ENCODE measurements around the gene SPP2.

SPP2 gene

DNA sequence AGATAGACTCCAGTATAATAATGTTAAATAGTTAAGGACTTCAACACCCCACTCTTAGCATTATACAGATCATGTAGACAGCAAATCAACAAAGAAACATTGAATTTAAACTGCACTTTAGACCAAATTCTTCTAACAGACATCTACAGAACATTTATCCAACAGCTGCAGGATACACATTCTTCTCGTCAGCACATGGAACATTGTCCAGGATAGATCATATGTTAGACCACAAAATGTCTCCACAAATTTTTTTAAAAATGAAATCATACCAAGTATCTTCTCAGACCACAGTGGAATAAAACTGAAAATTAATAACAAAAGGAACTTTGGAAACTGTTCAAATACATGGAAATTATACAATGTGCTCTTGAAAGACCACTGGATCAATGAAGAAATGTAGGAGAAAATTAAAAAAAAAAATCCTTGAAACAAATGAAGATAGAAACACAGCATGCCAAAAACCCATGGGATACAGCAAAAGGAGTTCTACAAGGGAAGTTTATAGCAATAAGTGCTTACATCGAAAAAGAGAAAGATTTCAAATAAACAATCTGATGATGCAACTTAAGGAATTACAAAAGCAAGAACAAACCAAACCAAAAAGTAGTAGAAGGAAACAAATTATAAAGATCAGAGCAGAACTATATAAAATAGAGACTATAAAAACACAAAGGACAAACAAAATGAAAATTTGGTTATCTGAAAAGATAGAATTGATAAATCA lies 12.3 kb upstream of the SPP2 start:
- no peak for DNase-seq (ENCODE audit: low spot score)

DNA sequence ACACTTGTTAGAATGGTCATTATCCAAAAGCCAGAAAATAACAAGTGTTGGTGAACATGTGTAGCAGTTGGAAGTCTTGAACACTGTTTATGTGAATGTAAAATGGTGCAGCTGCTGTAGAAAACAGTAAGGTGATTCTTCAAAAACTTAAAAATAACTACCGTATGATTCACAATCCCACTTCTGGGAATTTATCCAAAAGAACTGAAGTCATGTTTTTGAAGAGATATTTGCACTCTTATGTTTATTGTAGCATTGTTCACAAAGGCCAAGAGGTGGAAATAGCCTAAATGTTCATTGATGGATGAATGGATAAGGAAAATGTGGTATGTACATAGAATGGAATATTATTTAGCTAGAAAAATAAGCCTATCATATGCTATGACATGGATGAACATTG lies 6.3 kb upstream of the SPP2 start:
- DNase-seq (ENCODE audit: low spot score) = peak; percentile 78

DNA sequence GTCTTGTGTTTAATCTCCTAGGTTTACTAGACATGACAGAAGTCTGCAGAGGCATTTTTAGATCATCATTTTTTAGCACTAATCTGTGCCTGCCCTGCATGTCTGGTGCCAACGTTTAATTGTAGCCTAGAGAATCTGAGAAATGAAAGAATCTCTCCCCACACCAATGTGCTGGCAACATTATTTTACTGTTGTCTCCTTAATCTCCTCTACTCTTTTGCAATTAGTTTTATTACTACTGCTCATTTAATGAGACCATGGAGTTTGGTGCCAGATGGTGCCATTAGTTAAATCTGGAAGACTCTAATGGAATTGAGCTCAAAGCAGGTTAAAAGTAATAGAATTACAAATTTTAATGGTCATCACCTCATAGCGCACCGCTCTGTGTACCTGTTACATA lies 4.0 kb upstream of the SPP2 start:
- no peak for DNase-seq (ENCODE audit: low spot score)

DNA sequence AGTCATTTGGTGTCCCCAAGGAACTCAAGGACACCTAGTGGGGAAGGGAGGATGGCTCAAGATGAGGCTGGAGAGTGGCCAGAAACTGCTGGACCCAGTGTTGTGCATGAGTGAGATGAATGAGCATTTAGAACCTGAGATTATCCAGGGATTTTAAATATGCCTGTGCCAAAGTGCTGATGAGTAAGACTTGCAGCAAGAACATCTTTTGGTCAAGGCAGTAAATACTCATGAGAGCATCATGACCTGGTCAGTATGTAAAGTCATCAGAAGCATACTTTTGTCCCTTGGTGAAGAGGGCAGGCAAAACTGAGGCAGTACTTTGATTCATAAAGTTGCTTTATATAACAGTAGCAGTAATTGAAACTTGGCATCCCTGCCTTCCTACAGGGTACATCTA lies 3.1 kb upstream of the SPP2 start:
- DNase-seq (ENCODE audit: low spot score) = peak; percentile 30

DNA sequence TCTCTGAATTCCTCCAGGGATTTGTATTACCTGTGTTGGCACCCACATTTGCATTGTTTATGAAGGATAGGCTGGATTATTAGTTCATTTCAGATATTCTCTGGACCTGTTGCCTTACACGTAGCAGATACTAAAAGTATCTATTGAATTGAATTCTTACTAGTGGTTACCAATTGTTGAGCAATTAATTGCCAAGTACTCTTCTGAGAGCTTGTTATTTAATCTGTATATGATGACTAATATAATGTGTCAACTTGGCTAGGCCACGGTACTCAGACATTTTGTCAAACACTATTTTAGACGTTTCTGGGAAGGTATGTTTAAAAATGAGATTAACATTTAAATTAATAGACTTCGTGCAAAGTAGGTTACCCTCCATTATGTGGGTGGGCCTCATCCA lies 2.5 kb upstream of the SPP2 start:
- DNase-seq (ENCODE audit: low spot score) = peak; percentile 12

DNA sequence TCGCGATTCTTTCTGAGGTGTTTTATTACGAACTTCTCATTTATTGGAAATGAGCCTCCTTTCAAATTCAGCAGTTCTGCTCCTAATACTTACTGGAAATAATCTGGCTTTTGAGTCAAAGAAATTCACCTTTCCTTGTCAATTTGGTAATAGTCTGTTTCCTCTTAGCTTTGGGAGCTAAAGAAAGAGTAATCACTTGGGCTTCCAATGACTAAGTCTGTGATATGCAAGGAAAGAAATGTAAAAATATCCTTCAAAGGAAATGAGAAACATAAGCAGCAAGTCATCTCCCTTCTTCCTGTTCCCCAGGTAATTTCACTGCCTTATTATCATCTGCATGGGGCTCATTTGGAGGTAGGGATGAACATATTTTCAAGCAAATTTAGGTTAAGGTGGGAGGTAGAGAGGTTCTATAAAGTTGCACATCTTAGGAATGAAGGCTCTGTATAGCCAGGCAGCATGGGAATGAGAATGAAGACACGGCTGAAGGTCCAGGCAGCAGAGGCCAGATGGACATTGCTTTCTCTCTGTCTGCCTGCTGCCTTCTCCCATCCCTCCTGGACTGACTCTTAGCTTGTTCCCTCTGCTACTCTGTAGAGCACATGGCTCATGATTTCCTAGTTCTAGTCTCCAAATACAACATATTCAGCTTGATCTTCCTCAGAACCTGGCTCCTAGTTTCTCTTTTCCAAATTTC lies 1.0 kb downstream of the SPP2 start:
- DNase-seq (ENCODE audit: low spot score) = peak; percentile 71

DNA sequence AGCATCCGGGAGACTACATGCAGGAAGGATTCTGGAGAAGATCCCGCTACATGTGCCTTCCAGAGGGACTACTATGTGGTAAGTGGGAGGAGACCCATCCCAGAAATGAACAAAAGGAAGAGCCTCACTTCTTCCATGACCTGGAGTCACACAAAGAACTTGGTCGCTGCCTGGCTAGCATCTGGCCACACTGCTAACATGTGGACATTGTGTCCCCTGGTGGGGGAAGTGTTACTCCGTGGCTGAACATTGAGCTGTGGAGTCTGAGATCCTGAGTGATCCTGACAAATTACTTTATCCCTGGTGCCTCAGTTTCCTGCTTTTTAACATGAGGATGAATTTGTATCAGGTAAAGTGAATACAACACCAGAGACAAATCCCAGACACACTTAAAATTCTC lies 8.4 kb downstream of the SPP2 start:
- no peak for DNase-seq (ENCODE audit: low spot score)

DNA sequence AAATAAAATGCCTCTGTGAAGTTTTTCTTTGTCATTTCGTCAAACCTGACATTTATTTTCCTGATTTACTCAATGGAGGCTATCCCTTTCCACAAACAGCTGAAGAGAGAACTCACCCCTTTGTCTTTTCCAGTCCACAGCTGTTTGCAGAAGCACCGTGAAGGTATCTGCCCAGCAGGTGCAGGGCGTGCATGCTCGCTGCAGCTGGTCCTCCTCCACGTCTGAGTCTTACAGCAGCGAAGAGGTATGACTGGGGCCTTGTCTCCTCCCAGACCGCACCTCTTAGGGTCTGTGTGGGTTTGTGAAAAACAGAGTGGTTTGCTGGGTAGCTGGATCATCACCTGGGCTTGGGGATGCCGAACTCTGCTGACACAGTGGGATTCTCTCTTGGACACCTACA lies 9.7 kb downstream of the SPP2 start:
- no peak for DNase-seq (ENCODE audit: low spot score)

DNA sequence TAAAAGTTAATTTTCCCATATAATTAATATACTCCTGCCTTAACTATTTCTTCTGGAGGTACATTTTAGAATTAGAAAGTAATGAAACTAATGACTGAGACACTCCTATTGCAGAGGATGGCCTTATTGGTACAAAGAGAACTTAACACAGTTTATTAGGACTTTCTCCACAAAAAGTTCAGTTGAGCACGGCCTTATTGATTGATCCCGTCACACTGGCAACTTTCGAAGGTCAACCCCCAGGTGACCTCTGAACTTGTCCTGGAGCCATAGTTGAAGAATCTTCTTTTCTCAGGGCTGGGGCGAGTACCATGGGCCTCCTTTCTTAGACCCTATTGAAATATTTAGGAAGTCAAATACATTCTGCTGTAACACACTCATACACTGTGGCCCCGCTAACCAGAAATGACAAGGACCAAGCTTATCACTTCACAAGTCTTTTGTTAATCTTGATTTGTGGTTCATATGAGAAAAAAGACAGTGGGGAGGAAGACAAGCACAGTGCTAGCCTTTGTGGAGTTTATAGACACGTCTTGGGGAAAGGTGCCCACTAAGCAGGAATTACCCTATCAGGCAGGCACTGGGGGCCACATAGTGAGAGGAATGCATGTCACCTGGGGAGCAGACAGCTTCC lies 11.2 kb downstream of the SPP2 start:
- no peak for DNase-seq (ENCODE audit: low spot score)

DNA sequence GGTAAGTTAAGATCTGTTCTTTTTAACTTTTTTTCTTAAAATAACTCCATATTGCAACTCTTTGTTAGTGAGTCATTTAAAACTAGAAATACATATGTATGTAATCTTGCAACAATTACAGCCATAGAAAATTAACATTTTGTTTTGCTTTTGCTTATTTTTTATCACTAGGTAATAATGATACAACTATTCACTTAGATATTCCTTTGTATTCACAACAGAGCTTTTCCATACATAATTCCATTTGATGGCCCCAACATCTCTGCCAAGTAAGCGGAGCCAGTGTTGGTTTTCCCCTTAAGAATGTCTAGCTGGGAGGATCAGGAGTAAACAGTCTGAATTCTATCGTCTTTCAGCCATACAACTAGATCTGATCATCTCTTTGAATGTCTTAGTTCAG lies 16.1 kb downstream of the SPP2 start:
- DNase-seq (ENCODE audit: low spot score) = no peak

DNA sequence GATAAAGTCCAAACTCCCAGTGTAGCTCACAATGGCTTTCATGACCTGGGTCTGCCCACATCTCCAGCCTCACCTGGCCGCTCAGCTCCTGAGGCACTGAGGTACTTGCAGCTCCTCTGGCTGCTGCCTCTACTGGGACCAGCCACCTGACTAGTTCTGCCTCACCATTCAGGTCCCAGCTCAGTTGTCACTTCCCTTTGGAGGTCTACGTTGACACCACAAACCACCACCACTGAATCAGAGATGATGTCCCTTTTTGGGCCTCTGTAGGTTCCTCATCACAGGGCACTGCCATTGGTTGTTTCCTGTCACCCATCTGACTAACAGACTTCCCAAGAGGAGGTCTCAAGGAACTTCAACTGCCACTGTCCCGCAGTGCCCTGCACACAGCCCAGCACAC lies 21.2 kb downstream of the SPP2 start:
- no peak for DNase-seq (ENCODE audit: low spot score)

DNA sequence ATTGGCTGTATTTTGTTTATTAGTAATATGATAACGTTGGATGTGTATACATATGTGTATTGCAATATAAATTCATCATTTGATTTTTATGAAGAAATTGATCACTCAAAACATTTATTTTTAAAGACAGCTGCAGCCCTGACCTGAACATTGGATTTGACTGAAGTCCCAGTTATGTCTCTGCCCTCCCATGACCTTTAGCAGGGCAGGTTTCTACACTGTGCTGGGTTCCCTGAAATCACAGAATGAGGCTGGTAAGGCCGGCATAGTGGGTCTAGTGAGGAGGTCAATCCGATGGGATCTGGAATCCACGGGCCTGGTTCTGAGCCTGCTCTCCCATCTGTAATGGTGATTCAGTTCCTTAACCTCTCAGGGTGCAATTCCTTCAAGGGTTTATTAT lies 22.0 kb downstream of the SPP2 start:
- no peak for DNase-seq (ENCODE audit: low spot score)

DNA sequence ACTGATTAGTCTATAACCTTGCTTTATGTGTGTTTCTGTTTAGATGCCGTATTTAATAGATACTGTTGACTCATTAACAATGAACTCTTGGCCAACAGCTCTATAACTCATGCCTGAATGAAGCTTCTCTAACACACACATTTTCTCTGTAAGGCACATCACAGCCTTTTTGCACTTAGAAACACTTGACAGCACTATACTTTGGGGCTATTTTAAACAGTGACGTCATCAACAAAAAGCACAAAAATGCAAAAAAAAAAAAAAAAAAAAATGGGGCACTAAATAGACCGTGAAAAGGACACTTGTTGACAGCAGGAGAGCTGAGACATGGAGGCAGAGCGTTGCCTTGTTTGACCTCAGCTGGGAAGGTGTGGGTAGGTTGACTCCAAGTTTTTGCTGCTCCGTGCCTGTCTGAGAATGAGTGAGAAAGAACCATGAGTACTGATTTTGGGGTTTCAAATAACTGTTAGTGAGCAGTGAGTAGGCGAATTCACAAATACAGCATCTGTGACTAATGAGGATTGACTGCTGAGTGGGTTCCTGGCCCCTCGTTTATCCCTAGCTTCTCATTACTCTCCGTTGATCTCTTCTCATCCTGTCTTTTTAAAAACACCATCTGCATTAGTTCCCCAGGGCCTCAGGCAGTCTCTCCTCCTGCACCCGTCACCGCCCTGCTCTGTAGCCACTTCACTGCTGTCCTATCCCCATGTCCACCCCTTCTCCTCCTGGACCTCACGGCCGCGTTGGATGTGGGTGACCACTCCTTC lies 24.4 kb downstream of the SPP2 start:
- DNase-seq (ENCODE audit: low spot score) = no peak

DNA sequence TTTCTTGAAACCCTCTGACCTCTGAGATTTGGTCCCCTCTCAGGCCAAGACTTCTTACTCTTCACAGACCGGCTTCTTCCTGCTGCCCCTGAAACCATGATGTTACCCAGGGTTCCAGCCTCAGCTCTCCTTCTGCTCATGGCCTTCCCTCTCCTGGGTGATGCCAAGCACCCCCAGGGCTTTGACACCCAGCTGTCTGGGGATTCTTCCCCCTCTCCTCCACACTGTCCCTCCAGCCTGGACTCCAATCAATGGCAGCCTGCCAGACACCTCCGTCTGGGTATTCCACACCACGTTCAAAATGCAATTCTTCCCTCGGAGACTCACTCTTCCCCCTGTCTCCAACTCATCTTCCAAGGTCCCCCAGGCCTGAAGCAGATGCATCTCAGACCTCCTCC lies 25.0 kb downstream of the SPP2 start:
- no peak for DNase-seq (ENCODE audit: low spot score)

DNA sequence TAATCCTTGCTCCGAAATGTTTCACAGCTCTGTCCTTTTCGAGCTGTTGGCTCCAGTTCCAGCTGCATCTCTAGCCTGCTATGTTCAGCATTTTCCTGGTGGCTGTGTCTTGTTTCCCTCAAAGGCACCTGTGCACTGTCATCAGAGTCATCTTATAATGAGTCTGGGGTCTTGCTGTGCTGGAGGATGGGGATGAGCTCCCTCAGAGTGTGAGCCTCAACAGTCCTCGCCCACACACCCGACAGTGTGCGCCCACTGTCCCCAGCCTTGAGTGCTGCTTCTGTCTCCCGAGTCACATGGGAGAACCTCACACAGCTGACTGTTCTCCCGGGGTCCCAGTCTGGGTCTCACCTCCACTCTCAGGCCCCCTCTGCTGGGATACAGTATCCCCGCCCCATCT lies 25.4 kb downstream of the SPP2 start:
- DNase-seq (ENCODE audit: low spot score) = no peak

DNA sequence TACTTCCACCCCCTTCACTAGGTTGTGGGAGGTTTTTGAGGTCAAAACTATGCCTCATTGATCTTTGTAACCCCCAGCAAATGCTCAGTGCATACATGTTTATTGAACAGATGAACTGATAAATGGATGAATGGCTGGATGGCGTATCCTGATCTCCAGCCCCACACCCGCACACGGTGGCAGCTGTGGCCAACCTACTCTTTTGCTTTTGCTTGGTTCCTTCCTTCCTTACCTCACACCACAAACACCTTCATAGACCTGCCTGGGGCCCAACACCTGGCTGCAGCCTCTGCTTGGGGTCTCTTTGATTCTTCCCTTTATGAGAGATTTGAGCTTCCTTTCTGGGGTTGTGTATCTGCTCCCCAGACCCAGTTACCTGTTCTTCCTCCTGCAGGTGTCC lies 25.9 kb downstream of the SPP2 start:
- no peak for DNase-seq (ENCODE audit: low spot score)

DNA sequence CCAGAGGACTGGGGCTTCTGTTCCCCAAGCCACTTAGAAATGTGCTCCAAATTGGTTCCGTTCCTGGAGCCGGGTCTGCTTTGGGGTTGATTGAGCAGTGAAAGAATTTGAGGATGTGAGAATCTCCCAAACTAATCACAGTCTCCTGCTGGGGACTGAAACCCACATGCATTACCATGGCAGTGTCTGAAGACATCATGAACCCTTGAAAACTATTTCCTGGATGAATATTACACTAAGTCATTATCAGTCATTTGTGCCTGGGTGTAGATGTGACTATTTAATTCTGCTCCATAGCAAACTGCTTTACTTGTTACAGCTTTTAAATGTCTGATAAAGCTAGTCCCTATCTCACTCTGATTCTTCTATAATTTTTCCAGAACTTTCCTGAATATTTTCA lies 27.6 kb downstream of the SPP2 start:
- no peak for DNase-seq (ENCODE audit: low spot score)

DNA sequence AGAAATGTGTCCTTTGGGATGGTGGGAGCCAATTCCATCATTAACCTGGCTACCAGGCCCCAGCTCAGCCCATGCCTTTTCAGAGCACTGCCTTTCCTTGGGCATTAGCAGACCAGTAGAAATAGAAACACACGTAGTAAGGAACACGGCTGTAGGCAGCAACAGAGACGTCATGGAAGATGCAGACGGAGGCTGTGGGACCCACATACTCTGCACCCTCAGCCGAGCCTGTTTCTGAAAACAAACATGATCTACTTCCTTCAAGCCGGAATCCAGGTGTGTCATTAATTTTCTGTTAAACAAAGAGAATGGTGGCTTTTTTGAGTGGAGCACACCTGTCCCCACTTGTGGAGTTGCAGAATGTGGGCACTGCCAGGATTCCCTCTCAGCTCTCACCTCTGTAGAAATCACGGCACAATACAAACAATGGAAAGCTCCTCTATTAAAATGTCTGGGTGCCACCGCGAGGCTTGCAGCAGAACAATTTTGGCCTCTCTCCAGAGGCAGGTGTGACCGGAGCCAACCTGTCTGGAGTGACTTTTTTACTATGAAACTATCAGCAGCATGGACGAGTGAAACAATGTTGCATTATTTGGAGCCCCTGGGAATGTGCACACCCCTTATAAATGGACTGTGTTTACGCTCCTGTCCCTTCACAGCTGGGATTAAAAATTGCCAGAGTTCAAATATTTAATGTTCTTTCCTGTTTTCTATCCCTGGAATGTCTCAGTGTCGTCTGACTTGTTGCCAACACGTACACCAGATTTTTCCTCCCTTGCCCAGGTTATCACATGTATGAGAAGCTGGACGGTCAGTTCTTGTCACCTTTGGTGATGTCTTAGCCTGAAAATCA lies 31.7 kb downstream of the SPP2 start:
- DNase-seq (ENCODE audit: low spot score) = peak; percentile 59

DNA sequence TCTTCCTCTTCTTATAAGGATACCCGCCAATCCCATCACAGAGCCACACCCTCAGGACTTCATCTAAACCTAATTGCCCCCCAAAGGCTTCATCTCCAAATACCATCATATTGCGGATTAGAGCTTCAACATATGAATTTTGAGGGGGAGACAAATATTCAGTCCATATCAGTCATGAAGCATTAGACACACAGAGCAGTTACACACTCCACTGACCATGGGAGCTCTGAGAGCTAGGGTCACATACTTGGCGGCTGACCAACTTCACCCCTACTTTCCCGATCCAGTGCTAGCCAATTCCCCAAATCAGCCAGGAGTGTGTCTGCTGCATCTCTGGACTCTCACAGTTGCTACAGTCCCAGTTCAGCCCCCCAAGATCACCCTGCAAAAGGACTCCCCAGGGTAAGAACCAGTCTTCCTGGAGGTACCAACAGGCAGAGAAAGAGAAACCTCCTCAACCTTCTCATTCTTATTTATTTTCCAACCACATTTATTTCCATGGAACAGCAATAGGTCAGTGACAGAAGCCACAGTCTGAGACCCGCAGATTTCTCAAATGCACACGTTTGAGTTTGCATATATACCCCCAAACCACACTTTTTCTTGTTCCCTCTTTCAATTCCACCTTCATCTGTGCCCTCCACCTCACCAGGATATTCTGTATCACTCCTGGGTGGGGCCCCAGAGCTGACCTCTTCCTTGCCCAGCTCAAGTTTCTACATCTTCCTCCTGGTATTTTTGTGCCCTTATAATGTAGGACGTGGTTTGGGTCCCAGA lies 33.3 kb downstream of the SPP2 start:
- DNase-seq (ENCODE audit: low spot score) = no peak

DNA sequence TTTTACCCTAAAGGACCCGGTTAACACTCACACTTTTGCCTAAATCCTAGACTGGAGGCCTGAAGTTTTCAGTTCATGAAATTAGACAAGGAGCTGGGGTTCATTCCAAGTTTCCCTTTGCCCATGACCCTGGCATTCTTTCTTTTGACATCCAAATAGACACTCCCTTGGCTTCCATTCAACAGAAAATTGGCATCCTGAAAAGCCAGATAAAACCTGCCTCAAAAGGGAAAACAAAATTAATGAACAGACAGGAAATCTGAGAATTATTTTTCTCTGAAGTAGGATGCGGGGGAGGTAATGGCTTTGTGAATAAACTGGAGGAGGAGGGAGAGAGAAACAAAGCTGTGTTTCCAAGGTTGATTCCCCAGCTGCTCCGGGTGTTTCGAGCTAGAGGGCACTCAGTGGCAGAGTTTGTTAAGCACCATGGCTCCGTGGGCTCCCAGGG lies 41.0 kb downstream of the SPP2 start:
- no peak for DNase-seq (ENCODE audit: low spot score)

DNA sequence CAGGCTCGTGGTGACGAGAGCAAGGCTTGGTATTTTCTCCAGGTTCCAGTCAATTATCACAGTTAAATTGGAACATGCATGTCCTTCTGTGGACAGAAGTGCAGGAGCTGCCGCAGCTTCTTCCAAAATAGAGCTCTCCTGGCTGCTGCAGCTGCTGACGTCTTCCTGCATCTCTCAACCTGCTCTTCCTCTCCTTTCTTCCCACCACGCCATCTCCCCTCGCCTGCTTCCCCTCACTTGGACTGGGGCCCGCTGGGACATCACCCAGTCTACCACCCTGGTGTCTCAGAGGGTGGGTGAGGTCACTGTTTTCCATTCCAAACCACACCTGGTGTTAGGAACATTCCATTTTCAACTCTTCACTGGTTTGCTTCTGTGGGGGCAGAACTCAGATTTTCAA lies 41.4 kb downstream of the SPP2 start:
- peak; percentile 53 for DNase-seq (ENCODE audit: low spot score)
